Coronary artery (tissue), 2 donors: ENCODE results near the gene SYNPO.
A peak's percentile ranks its signal among the peaks of the same experiment; 100 is the strongest.

Experiments
- DNase-seq: peaks from one replicate; pipeline ENCODE4 v3.0.0-alpha.2; 2017; ENCODE audit warnings: low spot score
- H3K27ac ChIP-seq, 2 donors: fragments of 200-600 bp; sonication (generic); one replicate each; pipeline ENCODE4 v1.5.1; 2016 to 2019
- H3K4me3 ChIP-seq: fragments of 200-600 bp; sonication (generic); 2 replicates; pipeline ENCODE4 v1.5.1; 2016; ENCODE audit warnings: mild to moderate bottlenecking, moderate library complexity
- TF ChIP-seq, protein P1 (sequence below): fragments of 200-600 bp; sonication (generic); IDR thresholded peaks from one replicate; pipeline ENCODE4 v1.5.1; 2019; ENCODE audit warnings: antibody characterized with exemption

SYNPO gene

DNA sequence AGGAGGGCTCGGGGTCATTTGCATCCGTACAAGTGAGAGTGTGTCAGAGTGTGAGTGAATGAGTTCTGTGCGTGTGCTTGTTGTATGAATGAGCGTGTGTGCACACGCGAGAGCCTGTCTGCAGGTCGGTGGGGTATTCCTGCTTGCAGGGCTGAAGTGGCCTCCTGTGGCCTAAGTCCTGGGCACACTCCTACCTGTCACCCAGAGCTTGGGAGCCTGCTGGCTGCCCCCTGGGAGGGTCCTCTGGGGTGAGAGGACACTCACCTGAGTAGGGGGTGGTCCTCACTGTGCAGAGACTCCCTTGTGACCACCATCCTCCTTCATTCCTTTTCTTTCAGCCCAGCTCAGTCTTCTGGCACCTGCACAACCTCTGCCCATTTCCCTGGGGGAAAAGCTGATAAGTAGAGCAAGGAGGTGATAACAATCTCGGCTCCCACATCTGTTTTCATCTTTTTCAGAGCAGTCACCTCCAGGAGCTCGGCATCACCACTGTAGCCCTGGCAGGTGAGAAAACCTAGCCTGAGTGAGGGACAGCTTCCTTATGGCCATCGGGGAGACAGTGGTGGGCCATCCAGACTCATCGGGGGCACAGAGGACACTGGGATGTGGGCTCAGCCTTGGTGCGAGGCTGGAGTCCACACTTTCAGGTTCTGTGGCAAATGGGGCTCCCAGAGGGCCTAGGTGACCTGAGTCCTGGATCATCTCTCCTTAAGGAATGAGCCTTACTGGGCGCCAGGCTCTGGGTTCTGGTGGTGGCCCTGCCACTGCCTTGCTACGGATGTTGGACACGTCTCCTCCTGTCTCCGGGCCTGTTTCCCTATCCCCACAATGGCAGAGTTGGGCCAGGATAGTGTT is 38.7 kb upstream of the SYNPO start:
- Histone ChIP-seq H3K4me3 (peak overlapping the region; percentile 60), H3K27ac (peak overlapping the region; percentile 93)
- TF ChIP-seq, protein P1, sequence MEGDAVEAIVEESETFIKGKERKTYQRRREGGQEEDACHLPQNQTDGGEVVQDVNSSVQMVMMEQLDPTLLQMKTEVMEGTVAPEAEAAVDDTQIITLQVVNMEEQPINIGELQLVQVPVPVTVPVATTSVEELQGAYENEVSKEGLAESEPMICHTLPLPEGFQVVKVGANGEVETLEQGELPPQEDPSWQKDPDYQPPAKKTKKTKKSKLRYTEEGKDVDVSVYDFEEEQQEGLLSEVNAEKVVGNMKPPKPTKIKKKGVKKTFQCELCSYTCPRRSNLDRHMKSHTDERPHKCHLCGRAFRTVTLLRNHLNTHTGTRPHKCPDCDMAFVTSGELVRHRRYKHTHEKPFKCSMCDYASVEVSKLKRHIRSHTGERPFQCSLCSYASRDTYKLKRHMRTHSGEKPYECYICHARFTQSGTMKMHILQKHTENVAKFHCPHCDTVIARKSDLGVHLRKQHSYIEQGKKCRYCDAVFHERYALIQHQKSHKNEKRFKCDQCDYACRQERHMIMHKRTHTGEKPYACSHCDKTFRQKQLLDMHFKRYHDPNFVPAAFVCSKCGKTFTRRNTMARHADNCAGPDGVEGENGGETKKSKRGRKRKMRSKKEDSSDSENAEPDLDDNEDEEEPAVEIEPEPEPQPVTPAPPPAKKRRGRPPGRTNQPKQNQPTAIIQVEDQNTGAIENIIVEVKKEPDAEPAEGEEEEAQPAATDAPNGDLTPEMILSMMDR = no peak
- no peak for DNase-seq

DNA sequence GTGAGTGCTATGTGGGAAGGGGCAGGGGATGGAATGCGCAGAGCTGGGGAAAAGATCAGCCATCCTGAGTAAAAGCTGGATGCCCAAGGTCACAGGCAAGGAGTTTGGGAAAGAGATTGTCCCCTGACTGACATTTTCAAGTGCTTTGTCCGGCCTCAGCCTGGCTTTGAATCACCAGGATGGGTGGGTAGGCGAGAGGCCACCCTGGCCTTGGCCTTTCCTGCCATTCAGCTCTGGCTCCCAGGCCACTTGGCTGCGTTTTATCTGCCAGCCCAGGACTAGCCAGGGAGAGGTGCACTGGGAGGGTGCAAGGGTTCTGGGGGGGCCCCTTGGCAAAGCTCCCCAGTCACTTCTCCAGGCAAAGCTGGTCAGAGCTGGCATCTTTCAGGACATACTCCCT is 37.4 kb upstream of the SYNPO start:
- Histone ChIP-seq H3K27ac (peak overlapping the region; percentile 84 to 93), H3K4me3 (no peak overlapping the region)
- no peak for DNase-seq
- TF ChIP-seq, protein P1 = no peak

DNA sequence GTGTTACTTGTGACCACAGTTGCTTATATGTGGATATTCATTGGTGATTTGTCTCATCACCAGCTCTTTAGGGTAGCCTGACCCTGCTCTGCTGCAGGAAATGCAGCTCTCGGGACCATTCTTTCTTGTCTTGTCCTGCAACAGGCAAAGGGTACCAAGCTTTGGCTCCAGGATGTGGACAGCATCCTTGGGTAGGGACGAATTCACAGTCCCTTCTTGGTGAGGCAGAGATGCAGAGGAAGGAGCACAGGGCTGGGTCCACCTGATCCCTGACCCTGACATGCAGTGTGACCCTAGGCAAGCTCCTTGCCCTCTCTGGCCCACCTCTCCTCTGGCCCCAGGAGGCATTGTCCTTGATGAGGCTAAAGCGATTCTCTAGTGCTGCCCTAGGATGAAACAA is 37.0 kb upstream of the SYNPO start:
- TF ChIP-seq, protein P1 = no peak
- Histone ChIP-seq H3K27ac (peak overlapping the region; percentile 84 to 93), H3K4me3 (no peak overlapping the region)
- no peak for DNase-seq

DNA sequence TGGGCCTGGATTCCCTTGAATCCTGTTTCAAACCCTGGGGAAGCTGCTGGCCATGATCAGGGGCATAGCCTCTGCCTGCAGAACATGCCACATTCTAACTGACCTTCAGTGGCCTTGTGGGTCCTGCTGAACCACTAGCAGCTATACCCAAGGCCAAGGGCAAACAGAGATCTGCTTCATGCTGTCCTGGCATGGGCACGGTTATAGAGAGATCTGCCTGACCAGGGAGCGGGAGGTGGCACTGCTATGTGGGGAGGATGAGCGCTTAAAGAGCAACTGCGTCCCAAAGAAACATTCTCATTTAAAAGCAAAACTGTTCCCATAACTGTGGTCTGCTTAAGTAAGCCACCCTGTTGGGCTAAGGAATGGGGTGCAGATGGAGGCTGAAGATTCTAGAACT is 36.5 kb upstream of the SYNPO start:
- Histone ChIP-seq H3K4me3 (no peak overlapping the region), H3K27ac (peak overlapping the region; percentile 84 to 93)
- TF ChIP-seq, protein P1 = no peak
- no peak for DNase-seq

DNA sequence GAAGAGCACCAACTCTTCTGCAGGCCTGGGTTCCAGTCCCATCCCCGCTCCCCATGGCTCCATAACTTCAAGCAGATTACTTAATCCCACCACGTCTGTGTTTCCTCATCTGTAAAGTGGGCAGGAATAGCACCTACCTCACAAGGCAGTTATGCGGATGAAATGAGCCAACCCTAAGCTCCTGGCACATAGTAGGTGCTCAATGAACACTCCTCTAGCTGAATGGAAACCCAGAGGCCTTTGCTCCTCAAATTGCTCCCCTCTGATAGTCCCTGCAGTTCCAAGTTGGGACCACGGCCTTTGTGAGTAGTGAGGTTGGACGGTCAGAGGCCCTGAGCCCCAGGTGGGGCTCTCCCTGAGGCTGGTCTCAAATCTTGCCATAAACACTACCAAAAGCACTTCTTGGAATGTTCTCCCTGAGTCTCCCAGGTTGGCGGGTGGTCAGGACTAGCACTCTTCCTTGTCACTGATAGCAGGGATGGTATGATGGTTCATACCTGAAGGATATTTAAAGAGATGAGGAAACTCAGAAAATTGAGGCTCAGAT is 35.5 kb upstream of the SYNPO start:
- Histone ChIP-seq H3K4me3 (no peak overlapping the region), H3K27ac (peak overlapping the region; percentile 84 to 93)
- TF ChIP-seq, protein P1 = no peak
- no peak for DNase-seq

DNA sequence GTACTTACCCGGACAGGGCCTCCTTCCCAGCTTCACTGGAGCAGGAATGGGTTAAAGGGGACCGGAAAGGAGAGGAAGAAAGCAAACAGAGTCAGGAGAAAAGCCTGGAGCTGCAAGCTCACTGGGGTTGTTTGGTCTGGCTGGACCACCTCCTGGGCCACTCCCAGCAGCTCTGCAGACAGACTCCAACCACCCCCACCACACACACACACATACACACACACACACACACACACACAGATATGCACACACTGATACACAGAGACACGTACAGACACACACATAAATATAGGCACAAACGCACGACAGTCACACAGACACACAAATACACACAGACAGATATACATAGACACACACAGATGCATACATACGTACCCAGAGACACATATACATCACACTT is 34.9 kb upstream of the SYNPO start:
- no peak for DNase-seq
- H3K27ac ChIP-seq = peak overlapping the region; percentile 84 to 93
- H3K4me3 ChIP-seq = no peak overlapping the region
- TF ChIP-seq, protein P1 = no peak

DNA sequence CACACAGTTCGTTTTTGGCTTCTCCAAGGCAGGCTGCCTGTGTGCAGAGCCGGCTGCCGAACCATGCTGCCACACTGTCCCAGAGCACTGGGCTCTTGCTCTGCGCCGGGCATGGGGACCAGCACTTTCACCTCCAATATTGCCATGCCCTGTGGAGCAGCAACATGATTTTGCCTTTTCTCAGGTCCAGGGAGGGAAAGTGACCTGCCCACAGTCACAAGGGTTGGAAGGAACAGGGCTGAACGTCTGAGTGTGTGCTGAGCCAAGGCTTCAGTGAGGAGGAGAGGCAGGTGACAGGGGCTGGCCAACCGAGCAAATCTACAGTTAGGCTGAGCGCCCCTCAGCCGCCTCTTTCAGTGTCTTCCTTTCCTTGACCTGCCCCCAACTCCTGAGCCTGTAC is 34.0 kb upstream of the SYNPO start:
- no peak for DNase-seq
- no peak overlapping the region for H3K4me3 ChIP-seq
- peak overlapping the region; percentile 84 to 88 for H3K27ac ChIP-seq
- TF ChIP-seq, protein P1 = no peak
